ENCODE results near the gene KSR2.

Gene KSR2

GRCh38 chr12:117498880-117499279 lies 469.9 kb downstream of the KSR2 start:
- no peak for TF ChIP-seq EZH2phosphoT487 (IDR thresholded peaks at IDR 0.05; ENCODE audit: low read depth)
- TF ChIP-seq, protein P1, sequence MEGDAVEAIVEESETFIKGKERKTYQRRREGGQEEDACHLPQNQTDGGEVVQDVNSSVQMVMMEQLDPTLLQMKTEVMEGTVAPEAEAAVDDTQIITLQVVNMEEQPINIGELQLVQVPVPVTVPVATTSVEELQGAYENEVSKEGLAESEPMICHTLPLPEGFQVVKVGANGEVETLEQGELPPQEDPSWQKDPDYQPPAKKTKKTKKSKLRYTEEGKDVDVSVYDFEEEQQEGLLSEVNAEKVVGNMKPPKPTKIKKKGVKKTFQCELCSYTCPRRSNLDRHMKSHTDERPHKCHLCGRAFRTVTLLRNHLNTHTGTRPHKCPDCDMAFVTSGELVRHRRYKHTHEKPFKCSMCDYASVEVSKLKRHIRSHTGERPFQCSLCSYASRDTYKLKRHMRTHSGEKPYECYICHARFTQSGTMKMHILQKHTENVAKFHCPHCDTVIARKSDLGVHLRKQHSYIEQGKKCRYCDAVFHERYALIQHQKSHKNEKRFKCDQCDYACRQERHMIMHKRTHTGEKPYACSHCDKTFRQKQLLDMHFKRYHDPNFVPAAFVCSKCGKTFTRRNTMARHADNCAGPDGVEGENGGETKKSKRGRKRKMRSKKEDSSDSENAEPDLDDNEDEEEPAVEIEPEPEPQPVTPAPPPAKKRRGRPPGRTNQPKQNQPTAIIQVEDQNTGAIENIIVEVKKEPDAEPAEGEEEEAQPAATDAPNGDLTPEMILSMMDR (IDR thresholded peaks at IDR 0.05; ENCODE audit: low read depth, low read length), result no peak
- no peak overlapping the region for H3K27ac ChIP-seq (ENCODE audit: low read length)
- H3K79me2 ChIP-seq (ENCODE audit: low read length), result no peaks in the 10 kb centered on the region
- no peaks in the 10 kb centered on the region for H4K20me1 ChIP-seq (ENCODE audit: insufficient read depth, low read length)
- no peak overlapping the region for H3K4me2 ChIP-seq (ENCODE audit: low read length)
- H2AFZ ChIP-seq (ENCODE audit: low read depth, low read length), result no peak overlapping the region
- H3K36me3 ChIP-seq (replicated peaks; ENCODE audit: low read depth, low read length), result no peaks in the 10 kb centered on the region
- H3K9ac ChIP-seq (ENCODE audit: low read length), result no peak overlapping the region
- no peaks in the 10 kb centered on the region for H3K4me1 ChIP-seq (ENCODE audit: low read length)
- no peaks in the 10 kb centered on the region for H3K9me3 ChIP-seq (ENCODE audit: insufficient read depth, low read length)
- no peak overlapping the region for H3K4me3 ChIP-seq (ENCODE audit: low read length)
- peaks cover 14% of the 10 kb centered on the region for H3K27me3 ChIP-seq (ENCODE audit: low read depth, low read length)

- TF ChIP-seq, protein P1 (IDR thresholded peaks at IDR 0.05; ENCODE audit: low read depth, low read length), result no peak
- TF ChIP-seq EZH2phosphoT487 (IDR thresholded peaks at IDR 0.05; ENCODE audit: low read depth), result no peak
- Histone ChIP-seq H4K20me1 (ENCODE audit: insufficient read depth, low read length) (no peaks in the 10 kb centered on the region), H3K27ac (ENCODE audit: low read length) (no peak overlapping the region), H3K9me3 (ENCODE audit: insufficient read depth, low read length) (no peaks in the 10 kb centered on the region), H3K27me3 (ENCODE audit: low read depth, low read length) (peaks cover 14% of the 10 kb centered on the region), H3K4me2 (ENCODE audit: low read length) (no peak overlapping the region), H3K9ac (ENCODE audit: low read length) (no peak overlapping the region), H3K36me3 (replicated peaks; ENCODE audit: low read depth, low read length) (no peaks in the 10 kb centered on the region), H3K4me3 (ENCODE audit: low read length) (no peak overlapping the region), H3K79me2 (ENCODE audit: low read length) (no peaks in the 10 kb centered on the region), H3K4me1 (ENCODE audit: low read length) (no peaks in the 10 kb centered on the region), H2AFZ (ENCODE audit: low read depth, low read length) (no peak overlapping the region)
Observed at GRCh38 chr12:117498256-117498655, 470.5 kb downstream of the KSR2 start.

DNA sequence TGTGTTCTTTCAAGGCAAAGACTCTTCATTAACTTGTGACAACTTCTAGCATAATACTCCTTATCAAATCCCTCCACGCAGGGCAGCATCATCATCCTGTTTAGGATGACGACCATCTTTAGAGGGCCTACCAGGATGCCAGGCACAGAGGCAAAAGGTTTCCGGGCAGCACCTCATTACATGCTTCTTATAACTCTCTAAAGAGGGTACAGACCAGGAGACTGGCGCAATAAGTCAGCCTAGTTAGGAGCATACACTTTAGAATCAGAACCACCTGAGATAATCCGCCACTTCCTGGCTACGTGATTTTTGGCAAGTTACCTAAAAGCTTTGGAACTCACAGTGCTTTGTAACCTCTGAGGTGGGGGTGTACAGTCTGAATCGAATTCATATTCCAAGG lies 471.4 kb downstream of the KSR2 start:
- Histone ChIP-seq H3K36me3 (replicated peaks; ENCODE audit: low read depth, low read length) (no peaks in the 10 kb centered on the region), H3K4me2 (ENCODE audit: low read length) (no peak overlapping the region), H3K9me3 (ENCODE audit: insufficient read depth, low read length) (no peaks in the 10 kb centered on the region), H3K27me3 (ENCODE audit: low read depth, low read length) (peaks cover 10% of the 10 kb centered on the region), H4K20me1 (ENCODE audit: insufficient read depth, low read length) (no peaks in the 10 kb centered on the region), H3K79me2 (ENCODE audit: low read length) (no peaks in the 10 kb centered on the region), H3K27ac (ENCODE audit: low read length) (no peak overlapping the region), H3K4me1 (ENCODE audit: low read length) (no peaks in the 10 kb centered on the region), H3K9ac (ENCODE audit: low read length) (no peak overlapping the region), H2AFZ (ENCODE audit: low read depth, low read length) (no peak overlapping the region), H3K4me3 (ENCODE audit: low read length) (no peak overlapping the region)
- TF ChIP-seq EZH2phosphoT487 (IDR thresholded peaks at IDR 0.05; ENCODE audit: low read depth), result no peak
- TF ChIP-seq, protein P1 (IDR thresholded peaks at IDR 0.05; ENCODE audit: low read depth, low read length), result no peak

DNA sequence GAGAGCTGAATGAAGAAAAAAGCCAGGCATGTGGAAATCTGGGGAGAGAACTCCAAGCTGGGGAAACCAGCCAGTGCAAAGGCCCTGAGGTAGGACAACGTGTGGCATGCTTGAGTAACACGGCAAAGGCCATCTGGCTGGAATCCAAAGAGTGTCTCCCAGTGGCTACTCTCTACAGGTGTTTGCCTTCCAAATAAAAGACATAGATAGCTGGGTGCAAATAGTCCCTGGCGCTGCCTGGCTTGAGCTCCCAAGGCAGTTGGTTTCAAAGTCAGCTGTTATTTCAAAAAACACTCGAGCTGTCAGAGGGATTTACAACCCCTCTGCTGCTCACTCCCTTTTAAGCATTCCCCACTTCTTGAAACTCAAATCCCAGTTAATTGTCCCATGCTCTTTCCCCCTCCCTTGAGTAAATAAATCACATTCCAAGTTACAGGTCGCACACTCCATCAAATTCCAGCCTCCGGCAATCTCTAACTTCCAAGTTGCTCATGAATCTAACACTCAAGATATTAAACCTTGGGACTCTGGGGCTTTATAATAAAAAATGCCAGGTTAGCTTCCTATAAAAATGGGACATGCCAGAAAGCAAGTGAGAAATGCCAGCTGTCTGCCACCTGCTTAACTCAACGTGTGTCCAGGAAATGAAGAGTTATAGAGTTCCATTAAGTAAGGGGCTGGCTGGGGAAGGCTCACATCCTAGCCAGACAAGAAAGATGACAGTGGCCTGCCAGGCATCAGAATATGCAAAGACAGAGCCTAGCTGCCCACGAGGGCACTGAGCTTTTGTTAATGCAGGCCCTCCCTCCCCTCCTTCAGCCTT lies 473.7 kb downstream of the KSR2 start:
- Histone ChIP-seq H2AFZ (ENCODE audit: low read depth, low read length) (no peak overlapping the region), H3K36me3 (replicated peaks; ENCODE audit: low read depth, low read length) (no peaks in the 10 kb centered on the region), H3K9ac (ENCODE audit: low read length) (no peak overlapping the region), H4K20me1 (ENCODE audit: insufficient read depth, low read length) (no peaks in the 10 kb centered on the region), H3K27ac (ENCODE audit: low read length) (no peak overlapping the region), H3K4me2 (ENCODE audit: low read length) (no peak overlapping the region), H3K4me3 (ENCODE audit: low read length) (no peak overlapping the region), H3K9me3 (ENCODE audit: insufficient read depth, low read length) (no peaks in the 10 kb centered on the region), H3K79me2 (ENCODE audit: low read length) (no peaks in the 10 kb centered on the region), H3K4me1 (ENCODE audit: low read length) (no peaks in the 10 kb centered on the region), H3K27me3 (ENCODE audit: low read depth, low read length) (peaks cover 10% of the 10 kb centered on the region)
- TF ChIP-seq, protein P1 (IDR thresholded peaks at IDR 0.05; ENCODE audit: low read depth, low read length), result no peak
- no peak for TF ChIP-seq EZH2phosphoT487 (IDR thresholded peaks at IDR 0.05; ENCODE audit: low read depth)

Measured in OCI-LY3 (cell line).